GM18909 (cell line): ENCODE data around the gene MPL.

Experiments
- ATAC-seq: cut with Tn5 transposase; IDR thresholded peaks from one replicate; pipeline ENCODE4 v1.9.1; 2021; ENCODE audit warnings: mild to moderate bottlenecking; ENCODE audit not compliant: unreplicated experiment, poor library complexity

The MPL gene

GRCh38 chr1:43337588-43337987 is at the start of gene MPL:
MPL (plus strand) TSS chr1:43337818; CDS start chr1:43337849, 31 bp downstream.
- no peak for ATAC-seq

GRCh38 chr1:43288058-43288784 is 49.4 kb upstream of the MPL start:
- ATAC-seq = no peak

GRCh38 chr1:43288785-43289706 is 48.6 kb upstream of the MPL start:
- no peak for ATAC-seq

- ATAC-seq = no peak
Measured at GRCh38 chr1:43292216-43292615, 45.4 kb upstream of the MPL start.

DNA sequence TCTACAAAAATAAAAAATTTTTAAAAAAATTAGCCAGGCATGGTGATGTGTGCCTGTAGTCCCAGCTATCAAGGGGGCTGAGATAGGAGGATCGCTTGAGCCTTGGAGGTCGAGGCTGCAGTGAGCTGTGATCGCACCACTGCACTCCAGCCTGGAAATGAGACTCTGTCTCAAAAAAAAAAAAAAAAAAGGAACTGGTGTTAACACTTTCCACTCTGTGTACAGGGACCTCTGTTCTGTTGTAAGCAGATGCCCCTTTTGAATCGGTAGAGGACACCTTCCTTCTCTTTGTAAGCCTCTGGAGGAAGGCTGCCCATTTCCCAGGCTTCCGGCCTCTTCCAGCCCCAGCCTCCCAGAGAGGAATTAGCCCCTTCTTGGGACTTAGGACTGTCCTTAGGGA is 44.9 kb upstream of the MPL start:
- no peak for ATAC-seq

DNA sequence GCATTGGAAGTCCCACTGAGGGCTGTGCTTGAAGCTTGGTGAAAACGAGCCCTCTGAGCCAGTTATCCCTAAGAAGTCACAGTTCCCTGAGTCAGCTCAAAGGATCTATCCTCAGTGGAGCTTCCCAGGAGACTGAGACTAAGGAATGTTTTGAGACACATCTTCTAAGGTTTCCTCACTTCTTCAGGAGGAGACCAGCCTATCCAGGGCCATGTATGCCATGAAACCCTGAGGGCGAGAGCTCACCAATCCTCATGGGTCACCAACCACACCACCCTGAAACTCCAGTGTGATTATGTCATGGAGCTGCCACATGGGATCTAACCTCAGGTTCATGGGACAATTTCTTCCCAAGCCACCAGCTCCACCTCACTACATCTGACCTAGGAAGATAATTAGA is 44.4 kb upstream of the MPL start:
- ATAC-seq = no peak

DNA sequence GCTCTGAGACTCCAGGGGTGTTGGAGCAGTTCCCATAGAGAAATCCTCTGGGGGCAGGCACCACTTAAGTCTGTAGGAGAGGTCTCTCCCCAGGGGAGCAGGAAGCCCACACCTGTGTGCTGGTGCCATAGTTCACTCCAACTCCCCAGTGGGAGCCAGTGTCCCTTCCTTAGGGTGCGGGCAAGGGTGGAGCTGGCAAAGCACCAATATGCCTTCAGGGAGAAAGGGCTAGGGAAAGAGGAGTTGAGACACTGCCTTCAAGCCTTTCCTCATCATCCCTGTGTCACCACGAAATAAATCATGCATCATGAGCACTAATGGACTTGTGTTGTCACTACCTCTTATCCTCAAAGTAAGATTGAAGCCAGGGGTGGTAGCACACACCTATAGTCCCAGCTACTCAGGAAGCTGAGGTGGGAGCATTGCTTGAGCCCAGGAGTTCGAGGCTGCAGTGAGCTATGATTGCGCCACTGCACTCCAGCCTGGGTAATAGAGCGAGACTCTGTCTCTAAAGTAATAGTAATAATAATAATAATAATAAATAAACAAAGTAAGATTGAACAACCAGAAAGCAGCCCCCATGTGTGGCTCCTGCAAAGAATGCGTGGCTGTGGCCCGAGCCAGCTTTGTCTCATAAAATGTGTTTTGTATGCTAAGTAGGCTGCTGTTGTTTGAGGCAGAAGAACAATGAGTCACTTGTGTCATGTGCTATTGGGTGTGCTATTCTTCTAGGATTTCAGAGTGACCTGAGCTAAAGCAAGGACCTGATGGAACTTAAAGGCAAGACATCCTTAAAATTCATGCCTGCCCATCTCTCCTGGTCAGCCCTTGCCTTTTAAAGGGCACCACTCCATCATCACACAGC is 43.5 kb upstream of the MPL start:
- ATAC-seq = no peak

- no peak for ATAC-seq
Measured at GRCh38 chr1:43294761-43295160, 42.9 kb upstream of the MPL start.

GRCh38 chr1:43296207-43296606 is 41.4 kb upstream of the MPL start:
- ATAC-seq = no peak

GRCh38 chr1:43298055-43298454 is 39.6 kb upstream of the MPL start:
- ATAC-seq = no peak

- no peak for ATAC-seq
Measured at GRCh38 chr1:43299101-43299500, 38.5 kb upstream of the MPL start.

GRCh38 chr1:43300378-43301094 is 37.1 kb upstream of the MPL start, which contains the start of gene TIE1:
TIE1 (plus strand) TSS chr1:43300982; CDS start chr1:43301072, 90 bp downstream.
- no peak for ATAC-seq

GRCh38 chr1:43302201-43302600 is 35.4 kb upstream of the MPL start:
- no peak for ATAC-seq

- ATAC-seq = no peak
Measured at GRCh38 chr1:43302721-43303470, 34.7 kb upstream of the MPL start.

DNA sequence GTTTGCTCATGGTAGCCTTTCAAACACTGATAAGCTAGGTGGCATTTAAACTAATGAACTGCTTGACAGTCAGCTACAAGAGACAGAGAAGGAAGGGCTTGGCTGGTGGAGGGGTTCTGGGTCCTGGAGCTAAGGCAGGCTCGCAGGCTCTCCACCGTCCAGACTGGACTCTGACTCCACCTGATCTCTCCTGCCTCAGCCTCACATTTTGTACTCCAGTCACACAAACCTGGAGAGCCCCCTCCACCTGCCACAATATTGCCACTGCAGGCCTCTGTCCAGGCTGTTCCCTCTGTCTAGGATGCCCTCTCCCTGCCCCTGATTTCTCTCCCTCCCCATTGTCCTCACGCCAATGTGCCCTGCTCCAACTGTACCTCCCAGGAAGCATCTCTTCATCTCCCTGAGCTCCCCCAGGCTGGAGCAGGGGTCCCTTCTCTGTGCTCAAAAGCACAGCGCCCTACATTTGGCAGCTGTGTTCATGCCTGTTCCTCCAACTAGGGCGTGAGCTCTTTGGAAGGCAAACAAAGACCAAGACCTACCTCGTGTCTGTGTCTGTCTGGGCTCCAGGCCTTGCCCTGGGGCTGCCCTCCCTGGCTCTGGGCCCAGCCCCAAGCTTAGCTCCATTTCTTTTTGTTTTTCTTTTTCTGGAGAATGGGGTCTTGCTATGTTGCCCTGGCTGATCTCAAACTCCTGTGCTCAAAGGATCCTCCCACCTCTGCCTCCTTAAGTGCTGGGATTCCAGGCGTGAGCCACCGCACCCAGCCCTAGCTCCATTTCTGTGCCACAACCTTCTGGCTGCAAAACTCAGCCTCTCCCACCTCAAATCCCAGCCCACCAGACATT is 33.9 kb upstream of the MPL start:
- no peak for ATAC-seq

- no peak for ATAC-seq
Measured at GRCh38 chr1:43304314-43304681, 33.3 kb upstream of the MPL start.

DNA sequence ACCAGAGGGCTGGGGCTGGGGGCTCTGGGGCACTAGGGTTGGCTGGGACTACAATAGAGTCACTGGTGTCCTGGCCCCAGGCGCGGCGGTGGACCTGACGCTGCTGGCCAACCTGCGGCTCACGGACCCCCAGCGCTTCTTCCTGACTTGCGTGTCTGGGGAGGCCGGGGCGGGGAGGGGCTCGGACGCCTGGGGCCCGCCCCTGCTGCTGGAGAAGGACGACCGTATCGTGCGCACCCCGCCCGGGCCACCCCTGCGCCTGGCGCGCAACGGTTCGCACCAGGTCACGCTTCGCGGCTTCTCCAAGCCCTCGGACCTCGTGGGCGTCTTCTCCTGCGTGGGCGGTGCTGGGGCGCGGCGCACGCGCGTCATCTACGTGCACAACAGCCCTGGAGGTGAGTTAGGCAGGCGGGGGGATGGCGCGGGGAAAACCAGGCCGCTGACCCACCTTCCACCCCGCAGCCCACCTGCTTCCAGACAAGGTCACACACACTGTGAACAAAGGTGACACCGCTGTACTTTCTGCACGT is 32.8 kb upstream of the MPL start:
- ATAC-seq = no peak

GRCh38 chr1:43305461-43305860 is 32.2 kb upstream of the MPL start:
- ATAC-seq = no peak
